Measurements from ENCODE around the gene MAP7D3.
A peak's percentile ranks its signal among the peaks of the same experiment; 100 is the strongest.
"Not testable (repeated sequence)": the region's sequence is repeated elsewhere in the genome, so short reads cannot be mapped to it uniquely, and the experiment has no call there.

MAP7D3 gene, protein sequence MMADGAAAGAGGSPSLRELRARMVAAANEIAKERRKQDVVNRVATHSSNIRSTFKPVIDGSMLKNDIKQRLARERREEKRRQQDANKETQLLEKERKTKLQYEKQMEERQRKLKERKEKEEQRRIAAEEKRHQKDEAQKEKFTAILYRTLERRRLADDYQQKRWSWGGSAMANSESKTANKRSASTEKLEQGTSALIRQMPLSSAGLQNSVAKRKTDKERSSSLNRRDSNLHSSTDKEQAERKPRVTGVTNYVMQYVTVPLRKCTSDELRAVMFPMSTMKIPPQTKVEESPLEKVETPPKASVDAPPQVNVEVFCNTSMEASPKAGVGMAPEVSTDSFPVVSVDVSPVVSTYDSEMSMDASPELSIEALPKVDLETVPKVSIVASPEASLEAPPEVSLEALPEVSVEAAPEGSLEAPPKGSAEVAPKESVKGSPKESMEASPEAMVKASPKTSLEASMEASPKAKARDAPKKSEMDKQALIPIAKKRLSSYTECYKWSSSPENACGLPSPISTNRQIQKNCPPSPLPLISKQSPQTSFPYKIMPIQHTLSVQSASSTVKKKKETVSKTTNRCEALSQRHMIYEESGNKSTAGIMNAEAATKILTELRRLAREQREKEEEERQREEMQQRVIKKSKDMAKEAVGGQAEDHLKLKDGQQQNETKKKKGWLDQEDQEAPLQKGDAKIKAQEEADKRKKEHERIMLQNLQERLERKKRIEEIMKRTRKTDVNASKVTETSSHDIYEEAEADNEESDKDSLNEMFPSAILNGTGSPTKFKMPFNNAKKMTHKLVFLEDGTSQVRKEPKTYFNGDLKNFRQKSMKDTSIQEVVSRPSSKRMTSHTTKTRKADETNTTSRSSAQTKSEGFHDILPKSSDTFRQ
- 14.7 to 53.0 (median 31.9) reads per million in 3 experiments for total RNA-seq

DNA sequence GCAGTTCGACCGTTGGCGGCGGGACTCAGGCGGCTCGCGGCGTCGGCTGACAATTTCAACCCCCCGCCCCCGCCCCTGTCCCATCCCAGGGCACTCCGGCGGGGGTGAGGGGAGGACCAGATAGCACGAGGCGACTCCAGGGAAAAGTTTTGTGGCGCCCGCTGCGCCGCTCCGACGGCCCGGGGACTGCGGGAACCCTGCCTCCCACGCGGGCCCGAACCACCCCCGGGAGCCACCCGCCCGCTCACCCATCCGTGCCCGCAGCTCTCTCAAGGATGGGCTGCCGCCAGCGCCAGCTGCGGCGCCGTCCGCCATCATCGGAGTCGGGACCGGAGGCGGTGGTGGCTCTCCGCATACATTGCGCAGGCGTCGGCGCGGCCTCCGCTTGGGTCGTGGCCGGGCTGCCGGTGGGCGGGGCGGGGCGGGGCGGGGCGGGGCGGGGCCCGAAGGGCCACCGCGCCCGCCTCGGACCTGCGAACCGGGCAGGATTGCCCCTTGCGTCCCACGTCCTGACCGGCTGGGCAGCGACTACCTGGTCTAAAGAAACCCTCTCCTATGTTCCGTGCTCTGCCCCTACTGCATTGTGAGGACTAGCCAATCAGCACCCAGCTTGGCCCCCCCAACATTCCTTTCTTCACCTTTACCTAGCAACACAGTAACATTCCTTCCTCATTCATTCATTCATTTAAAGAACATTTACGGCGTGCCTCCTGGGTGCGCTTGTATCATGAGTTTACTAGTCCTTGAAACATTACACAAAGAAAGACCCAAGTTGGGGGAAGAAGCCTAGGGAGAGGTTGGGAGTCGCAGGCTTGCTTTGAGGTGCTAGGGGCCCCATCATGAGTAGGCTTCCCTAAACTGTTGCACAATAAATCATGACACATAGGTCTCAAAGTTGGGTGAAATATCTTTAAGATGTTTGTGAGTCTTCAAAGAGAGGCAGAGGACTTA lies at the start of gene MAP7D3:
Gene MAP7D3, minus strand, starts transcription at position 360 of the 951 bp plus-strand sequence. Its CDS starts 42 bp downstream, at position 318.
- DNase-seq: peak; percentile 72

DNA sequence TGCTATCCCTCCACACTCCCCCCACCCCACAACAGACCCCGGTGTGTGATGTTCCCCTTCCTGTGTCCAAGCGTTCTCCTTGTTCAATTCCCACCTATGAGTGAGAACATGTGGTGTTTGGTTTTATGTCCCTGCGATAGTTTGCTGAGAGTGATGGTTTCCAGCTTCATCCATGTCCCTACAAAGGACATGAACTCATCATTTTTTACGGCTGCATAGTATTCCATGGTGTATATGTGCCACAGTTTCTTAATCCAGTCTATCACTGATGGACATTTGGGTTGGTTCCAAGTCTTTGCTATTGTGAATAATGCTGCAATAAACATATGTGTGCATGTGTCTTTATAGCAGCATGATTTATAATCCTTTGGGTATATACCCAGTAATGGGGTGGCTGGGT lies 49.5 kb upstream of the MAP7D3 start, which contains the start of gene ADGRG4:
Gene ADGRG4, plus strand, starts transcription at position 243 of the 400 bp plus-strand sequence. CDS start 7,815 bp downstream, outside the sequence.
- DNase-seq: not testable (repeated sequence)

DNA sequence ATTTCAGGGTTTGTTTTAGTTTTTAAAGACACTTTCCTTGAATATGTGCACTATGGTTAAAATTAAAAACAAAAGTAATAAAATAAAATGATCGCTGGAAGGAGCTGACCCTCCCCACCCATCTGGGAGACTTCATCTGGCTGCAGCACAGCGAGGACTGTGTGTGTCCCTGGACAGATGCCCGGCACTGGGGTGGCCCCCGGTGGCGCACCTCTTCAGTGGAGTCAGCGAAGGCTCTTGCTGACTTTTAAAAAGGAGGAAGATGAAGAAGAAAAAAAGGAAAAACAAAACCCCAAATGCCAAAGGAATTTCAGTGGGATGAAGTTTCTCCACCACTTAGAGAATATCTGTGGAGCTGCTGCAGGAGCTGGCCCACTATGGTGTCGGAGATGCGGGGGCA lies 44.2 kb upstream of the MAP7D3 start:
- DNase-seq: no peak

DNA sequence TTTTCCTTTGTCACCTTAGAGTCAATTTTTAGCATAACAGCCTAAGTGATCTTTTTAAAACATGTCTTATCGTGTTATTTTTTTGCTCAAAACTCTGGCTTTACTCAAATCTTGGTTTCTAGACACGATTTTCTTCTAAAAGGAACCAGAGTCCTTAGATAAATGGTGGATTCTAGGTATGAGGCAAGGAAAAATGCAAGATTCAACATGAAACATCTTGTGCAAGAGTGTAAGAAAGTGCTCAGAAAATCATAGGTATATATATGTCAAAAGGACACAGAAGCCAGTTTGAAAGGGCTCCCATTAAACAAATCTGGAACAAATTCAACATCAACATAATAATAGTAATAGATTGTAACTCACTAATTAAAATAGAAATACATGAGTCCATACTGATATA lies 41.5 kb upstream of the MAP7D3 start:
- no peak for DNase-seq

DNA sequence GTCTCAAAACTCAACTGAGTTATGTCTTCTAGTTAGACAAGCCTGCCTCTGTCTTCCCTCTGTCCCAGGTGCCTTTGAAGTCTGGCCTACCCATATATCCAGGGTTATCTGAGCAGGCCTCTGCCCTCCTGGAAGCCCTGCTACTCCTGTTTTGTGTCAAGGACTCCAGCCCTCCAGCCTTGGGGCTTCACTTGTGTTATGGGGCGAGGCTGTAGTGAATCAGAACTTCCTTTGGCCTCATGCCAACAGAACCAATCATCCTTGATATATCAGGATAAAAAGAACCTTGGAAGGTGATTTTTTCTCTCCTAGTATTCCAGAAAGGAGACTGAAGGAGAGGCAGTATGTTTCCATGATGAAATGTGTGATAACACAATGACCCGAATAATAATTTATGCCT lies 40.6 kb upstream of the MAP7D3 start:
- DNase-seq: no peak

DNA sequence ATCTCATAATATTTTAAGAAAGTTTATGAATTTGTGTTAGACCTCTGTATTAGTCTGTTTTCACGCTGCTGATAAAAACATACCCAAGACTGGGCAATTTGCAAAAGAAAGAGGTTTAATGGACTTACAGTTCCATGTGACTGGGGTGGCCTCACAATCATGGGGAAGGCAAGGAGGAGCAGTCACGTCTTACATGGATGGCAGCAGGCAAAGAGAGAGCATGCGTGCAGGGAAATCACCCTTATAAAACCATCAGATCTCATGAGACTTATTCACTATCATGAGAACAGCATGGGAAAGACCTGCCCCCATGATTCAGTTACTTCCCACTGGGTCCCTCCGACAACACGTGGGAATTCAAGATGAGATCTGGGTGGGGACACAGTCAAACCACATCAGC lies 35.2 kb upstream of the MAP7D3 start:
- not testable (repeated sequence) for DNase-seq

DNA sequence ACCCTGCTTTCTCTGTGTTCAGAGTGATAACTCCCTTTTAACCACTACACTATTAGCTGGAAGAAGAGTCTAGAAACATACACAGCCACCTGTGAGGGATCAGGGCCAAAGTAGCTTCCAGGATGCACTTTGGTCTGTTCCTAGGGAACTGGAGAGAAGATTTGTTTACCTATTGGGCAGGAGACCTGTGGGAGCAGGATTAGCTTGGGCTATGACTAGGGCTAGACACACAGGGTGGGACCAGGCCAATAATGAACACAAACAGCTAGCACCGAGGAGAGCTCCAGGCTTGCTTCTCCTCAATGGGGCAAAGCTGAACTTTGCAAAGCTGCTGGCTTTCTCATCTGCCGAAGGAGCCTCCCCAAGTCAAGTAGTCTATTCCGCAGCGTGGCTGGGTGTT lies 24.4 kb upstream of the MAP7D3 start:
- DNase-seq: no peak

DNA sequence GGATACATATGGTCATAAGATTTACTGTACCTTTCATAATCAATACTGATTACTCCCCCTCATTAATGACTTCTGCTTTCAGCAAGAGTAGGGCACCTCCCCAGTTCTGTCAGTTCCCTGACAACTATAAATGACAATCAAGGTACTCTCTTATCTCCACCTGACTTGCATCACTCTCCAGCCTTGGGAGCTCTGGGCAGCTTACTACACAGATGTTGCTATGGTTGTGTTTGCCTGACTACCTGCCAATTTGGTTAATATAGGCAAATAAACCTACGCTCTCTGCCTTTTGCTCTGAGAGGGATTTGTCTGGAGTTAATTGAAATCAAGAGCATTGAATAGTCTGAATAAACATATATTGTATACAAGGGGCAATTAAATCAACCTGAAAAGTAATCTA lies 22.8 kb upstream of the MAP7D3 start:
- no peak for DNase-seq

DNA sequence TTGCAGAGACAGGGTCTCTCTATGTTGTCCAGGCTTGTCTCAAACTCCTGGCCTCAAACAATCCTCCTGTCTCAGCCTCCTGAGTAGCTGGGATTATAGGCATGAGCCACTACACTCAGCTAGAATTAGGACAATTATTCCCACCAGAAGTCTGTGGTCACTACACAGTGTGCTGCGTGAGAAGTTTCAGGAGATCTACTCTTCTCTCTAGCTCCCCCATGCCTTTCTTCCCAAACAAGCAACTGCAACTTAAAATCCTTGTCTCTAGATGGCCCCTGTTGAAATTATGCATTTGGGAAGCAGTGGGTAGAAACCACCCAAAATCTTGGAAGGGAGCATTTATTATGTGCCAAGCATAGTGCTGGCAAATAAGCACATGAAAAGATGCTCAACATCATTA lies 21.1 kb upstream of the MAP7D3 start:
- DNase-seq: no peak

DNA sequence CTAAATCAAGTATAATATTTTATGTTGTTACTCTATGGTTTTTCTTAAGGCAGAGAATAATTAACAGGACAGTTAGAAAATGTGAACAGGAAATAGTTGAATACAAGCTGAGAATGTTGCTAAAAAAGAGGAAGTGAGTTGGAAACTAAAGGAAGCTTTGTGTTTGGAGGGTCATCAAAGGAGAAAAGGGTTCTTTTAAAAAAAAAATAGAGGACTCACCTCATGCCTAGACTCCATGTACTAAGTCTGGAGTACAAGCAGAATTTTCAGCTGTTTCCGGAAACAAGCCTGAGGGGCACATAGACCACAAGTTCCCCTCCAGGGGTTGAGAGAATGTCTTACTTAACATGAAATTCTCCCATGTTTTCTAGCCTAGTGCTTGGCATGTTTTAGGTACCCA lies 20.1 kb upstream of the MAP7D3 start:
- DNase-seq: no peak

DNA sequence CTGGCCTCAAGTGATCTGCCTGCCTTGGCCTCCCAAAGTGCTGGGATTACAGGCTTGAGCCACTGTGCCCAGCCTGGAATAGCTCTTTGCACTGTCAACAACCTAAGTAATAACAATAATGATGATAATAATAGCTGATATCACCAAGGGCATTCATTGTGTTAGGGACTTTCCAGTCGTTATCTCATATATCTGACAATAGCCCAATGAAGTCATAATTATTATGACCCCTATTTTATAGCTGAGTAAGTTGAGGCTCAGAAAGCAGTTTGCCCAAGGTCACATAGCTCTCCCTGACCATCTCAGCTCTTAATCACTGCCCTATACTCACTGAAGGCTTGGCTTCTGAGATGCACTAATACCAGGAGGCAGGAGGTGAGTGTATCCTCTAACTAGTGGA lies 18.7 kb upstream of the MAP7D3 start:
- no peak for DNase-seq

DNA sequence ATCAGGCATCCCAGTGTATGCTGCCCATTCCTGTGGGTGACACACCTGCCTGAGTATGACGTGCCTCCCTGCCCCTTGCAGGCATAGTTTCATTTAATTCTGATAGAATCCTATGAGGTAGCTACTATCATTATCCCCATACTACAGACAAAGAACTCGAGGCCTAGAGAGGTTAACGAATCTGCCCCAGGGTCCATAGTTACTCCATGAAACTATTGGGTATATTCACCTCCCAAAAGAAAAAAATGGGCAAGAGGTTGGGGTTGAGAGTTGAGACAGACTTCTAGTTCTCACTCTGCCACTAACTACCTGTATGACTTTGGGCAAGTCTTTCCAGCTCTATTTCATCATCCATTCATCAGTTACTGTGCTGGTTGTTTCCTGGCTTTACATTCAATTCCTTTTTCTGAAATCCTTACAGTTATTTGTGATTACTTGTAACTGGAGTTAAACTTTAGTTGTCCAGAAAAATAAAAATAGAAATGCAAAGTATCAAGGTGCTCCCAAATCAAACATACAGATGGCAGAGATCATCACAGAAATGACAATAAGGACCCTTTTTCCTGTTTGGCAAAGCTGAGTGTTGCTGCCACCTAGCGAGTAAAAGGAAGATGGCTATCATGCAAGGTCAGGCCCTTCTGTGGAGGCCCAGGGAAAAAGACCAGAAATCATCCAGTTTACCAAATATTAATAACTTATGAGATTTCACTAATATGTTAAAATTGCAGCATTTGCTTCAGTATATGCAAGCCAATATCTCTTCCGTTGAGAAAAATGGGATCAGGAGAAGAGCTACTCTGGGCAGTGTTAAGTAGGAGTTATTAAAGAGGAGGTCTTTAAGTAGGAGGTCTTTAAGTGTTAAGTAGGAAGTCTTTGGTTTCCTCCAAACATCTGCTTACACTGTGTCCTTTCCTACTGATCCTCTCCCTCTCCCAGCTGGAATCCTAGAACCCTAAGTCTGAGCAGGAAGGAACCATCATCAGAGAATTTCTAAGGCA lies 17.1 kb upstream of the MAP7D3 start:
- peak; percentile 32 for DNase-seq

DNA sequence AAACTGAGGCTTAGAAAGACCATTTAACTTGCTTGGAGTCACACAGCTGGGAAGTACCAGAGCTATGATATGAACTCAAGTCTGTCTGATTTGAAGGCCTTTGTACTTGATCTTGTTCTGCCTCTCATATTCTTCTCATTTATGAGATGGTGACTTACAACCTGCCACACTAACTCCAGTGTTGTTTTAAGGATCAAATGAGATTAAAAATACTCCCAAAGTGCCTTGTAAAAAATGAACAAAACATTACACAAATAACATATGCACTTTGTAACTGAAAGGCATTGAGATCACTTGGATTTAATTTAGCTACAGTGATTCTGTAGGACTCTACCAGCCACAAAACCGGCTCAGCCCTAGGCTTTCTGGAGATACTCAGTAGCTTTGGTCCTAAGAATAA lies 15.6 kb upstream of the MAP7D3 start:
- DNase-seq: no peak

DNA sequence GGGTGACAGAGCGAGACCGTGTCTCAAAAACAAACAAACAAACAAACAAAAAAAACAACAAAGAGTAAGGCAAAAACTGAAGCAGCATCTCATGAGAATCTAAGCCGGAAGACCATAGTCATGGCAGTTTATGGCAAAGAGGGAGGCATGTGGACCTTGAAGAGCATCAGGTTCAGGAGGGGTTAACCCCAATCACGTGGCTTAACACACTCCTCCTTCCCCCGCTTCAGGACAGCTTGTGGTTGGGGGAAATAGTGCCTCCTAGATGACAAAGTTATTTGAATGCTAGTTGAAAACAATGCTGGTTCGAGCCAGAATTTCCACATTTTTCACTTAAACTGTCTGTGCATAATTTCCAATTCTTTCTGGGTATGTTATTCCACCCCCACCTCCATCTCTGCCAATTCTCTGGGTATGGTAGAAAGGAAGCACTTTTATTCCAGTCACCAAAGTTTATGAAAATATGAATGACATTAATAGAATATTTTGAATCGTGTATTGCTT lies 11.7 kb upstream of the MAP7D3 start:
- no peak for DNase-seq

DNA sequence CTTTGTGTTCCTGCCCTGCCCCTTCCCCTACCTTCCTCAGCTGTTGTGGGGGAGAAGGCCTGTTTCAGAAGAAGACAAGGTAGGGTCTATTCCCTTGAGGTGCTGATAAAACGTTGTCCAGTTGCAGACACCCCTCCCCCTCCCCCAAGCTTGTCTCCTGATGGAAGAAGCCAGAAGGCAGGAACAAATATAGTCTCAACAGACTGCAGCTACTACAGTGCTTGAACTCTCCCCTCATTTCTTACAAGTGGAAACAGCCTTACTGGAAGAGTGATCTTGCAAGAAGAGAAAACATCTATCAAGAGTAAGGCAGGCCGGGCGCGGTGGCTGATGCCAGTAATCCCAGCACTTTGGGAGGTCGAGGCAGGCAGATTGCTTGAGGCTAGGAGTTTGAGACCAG lies 11.0 kb upstream of the MAP7D3 start:
- DNase-seq: no peak

DNA sequence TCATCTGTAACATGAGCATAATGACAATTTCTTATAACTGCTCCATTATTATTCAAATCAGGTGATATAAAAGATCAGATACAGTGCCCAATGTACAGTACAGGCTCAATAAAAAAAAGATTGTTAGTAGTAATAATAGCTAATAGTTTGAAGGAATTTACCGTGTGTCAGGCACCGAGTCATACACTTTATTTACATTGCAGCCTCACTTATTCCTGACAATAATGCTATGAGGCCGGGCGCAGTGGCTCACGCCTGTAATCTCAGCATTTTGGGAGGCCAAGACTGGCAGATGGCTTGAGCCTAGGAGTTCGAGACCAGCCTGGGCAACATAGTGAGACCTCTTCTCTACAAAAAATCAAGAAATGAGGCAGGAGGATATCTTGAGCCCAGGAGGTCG lies 10.1 kb upstream of the MAP7D3 start:
- DNase-seq: no peak

DNA sequence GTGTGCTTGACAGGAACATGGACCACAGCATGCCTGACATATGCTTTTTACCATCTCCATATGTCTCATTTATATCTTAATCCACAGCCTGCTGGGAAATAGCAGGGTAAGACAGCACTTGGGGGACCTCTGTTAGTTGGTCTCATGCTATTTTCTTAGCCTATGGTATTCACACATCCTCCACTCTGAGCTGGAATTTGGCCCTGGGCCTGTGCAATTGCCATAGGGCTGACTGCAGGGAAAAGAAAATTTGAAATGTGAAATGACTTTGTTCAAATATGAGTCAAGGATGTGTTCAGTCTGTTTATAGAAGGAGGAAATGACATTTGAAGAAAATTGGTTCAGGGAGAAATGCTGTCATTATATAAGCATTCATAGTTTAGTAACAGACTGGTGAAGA lies 9.6 kb upstream of the MAP7D3 start:
- DNase-seq: no peak

DNA sequence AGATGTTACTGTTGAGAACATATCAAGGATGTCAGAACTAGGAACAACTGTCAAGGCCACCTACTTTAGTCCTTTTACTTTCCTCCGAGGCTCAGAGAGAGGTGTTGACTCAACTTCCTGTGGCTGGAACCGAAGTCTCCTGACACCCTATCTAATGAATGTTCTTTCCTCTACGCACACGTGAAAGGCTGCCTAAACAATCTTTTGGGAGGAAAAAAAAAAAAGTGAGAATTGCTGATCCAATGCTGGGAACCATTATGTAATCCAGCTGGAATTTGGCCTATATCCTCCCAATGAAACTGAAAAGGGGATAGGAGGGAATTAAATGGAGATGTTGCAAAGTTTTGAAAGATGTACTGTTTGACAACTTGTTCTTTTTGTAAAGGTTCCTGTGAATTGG lies 8.3 kb upstream of the MAP7D3 start:
- no peak for DNase-seq

DNA sequence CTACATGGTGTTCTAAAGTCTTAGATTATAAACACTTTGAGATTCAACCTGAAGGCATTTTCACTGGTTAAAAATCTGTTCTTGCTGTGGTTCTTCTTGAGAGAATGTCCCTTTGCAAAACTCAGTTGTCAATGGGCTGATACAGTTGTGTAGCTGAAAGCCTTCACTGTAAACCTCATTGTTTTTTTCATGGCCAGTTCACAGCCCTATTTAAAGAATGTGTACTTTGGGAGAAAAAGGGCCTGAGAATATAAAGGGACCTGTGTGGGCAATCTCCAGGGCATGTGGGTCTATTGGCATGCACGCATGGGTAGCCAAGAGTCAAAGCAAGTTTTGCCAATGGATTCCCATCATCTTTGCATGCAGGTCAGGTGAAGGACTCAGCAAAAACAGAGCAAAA lies 7.8 kb upstream of the MAP7D3 start:
- DNase-seq: no peak

DNA sequence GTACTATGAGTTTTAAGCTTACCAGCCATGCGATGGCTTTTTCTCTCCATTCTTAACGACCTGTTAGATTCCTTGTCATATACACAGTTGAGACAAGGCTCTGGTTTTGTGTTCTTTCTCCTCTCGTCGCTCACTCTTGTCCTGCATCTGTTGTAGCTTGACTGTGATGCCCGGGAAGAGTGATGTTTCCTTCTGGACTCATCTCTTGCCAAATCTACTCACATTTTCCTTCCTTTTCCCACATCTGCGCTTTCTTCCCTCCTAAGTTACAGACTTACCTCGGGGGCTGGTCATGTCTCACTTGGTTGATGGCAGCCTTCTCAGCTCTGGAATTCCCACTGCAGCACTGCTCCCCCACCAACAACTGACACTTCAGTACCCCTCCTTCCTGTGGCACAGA lies 4.8 kb upstream of the MAP7D3 start:
- DNase-seq: no peak

DNA sequence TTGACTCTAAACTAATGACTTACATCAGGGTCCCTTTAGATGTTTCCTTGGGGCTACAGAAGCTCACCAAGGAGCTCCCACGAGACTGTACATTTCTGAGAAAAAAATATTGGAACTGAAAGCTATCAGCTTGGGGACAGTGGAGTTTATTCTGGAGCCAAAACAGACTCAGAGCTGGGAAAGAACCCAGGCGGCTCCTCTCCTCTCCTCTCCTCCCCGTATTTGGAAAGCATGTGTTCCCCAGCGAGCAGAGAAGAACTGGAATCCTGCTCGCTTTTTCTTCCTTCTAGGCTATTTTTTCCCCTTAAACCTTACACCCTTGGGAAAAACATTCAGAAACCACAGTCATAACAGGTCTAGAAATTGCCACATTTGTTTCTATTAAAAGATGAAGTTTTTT lies 4.3 kb upstream of the MAP7D3 start:
- no peak for DNase-seq

Data from central memory CD4-positive, alpha-beta T cell (primary cell).